Lower lobe of right lung (tissue), 2 donors: ENCODE results near the gene BIN1. TPM values are rescaled to one million over a fixed set of nuclear protein-coding genes. Genes with fewer than 3 reads are reported as not detected.
A peak's percentile ranks its signal among the peaks of the same experiment; 100 is the strongest.

ENCODE experiments used
- ATAC-seq, 2 donors: fragments of 200-7000 bp; cut with Tn5 transposase; one replicate each; pipeline ENCODE4 v1.9.1; 2020 to 2022; ENCODE audit warnings: mild to moderate bottlenecking in 2 of 2, moderate library complexity in 2 of 2
- DNase-seq: peaks from one replicate; pipeline ENCODE4 v3.0.0-alpha.2; 2020
- H3K27ac ChIP-seq: fragments of 200-600 bp; one replicate; pipeline ENCODE4 v1.8.0; 2022
- H3K27me3 ChIP-seq: fragments of 200-600 bp; one replicate; pipeline ENCODE4 v1.8.0; 2022; ENCODE audit warnings: low read depth
- H3K36me3 ChIP-seq: fragments of 200-600 bp; one replicate; pipeline ENCODE4 v1.8.0; 2022; ENCODE audit warnings: mild to moderate bottlenecking
- H3K4me1 ChIP-seq: fragments of 200-600 bp; one replicate; pipeline ENCODE4 v1.8.0; 2022
- H3K4me3 ChIP-seq: fragments of 200-600 bp; one replicate; pipeline ENCODE4 v1.8.0; 2022; ENCODE audit warnings: mild to moderate bottlenecking
- H3K9me3 ChIP-seq: fragments of 200-600 bp; one replicate; pipeline ENCODE4 v1.8.0; 2022
- intact Hi-C: fragments of 100-400 bp; cut with DNase I; formaldehyde crosslinking; loops from one replicate; pipeline ENCODE4 v1.11.0; 2022
- total RNA-seq: library from RNA; stranded (reverse); fragmentation: NEBNext Ultra II Directional; extraction: Animal tissue kit (Norgen Biotek cat#: 25700); gene quantifications from one replicate; pipeline ENCODE4 v1.2.1, GENCODE V29; 2021
- TF ChIP-seq, protein P1 (sequence below): fragments of 200-600 bp; IDR thresholded peaks from one replicate; pipeline ENCODE4 v1.8.0; 2022; ENCODE audit warnings: antibody characterized with exemption, mild to moderate bottlenecking
- donor health status: DM: no; HTN: yes; CAD: no; lungs with severe emphysema.

The BIN1 gene
- total RNA-seq, 1 donor from 2014 or later: 33.9 TPM

DNA sequence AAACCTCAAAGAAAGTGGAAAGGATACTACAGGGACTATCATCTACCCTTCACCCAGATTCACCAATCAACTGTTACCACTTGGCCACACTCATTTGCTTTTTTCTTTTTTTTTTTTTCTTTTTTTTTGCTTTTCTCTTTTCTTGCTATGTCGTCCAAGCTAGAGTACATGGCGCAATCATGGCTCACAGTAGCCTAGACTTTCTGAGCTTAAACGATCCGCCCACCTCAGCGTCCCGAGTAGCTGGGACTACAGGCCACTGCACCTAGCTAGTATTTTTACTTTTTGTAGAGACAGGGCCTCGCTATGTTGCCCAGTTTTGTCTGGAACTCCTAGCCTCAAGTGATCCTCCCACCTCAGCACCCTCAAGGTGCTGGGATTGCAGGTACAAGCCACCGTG, 24.0 kb downstream of the BIN1 start:
- Histone ChIP-seq H3K4me3 (no peak overlapping the region), H3K36me3 (no peaks in the 10 kb centered on the region), H3K27me3 (no peaks in the 10 kb centered on the region), H3K9me3 (no peaks in the 10 kb centered on the region), H3K27ac (peak overlapping the region; percentile 83), H3K4me1 (peaks cover 87% of the 10 kb centered on the region)
- ATAC-seq (no peak), DNase-seq (no peak)
- TF ChIP-seq, protein P1, sequence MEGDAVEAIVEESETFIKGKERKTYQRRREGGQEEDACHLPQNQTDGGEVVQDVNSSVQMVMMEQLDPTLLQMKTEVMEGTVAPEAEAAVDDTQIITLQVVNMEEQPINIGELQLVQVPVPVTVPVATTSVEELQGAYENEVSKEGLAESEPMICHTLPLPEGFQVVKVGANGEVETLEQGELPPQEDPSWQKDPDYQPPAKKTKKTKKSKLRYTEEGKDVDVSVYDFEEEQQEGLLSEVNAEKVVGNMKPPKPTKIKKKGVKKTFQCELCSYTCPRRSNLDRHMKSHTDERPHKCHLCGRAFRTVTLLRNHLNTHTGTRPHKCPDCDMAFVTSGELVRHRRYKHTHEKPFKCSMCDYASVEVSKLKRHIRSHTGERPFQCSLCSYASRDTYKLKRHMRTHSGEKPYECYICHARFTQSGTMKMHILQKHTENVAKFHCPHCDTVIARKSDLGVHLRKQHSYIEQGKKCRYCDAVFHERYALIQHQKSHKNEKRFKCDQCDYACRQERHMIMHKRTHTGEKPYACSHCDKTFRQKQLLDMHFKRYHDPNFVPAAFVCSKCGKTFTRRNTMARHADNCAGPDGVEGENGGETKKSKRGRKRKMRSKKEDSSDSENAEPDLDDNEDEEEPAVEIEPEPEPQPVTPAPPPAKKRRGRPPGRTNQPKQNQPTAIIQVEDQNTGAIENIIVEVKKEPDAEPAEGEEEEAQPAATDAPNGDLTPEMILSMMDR: no peak
- intact Hi-C loops: no loop called here

DNA sequence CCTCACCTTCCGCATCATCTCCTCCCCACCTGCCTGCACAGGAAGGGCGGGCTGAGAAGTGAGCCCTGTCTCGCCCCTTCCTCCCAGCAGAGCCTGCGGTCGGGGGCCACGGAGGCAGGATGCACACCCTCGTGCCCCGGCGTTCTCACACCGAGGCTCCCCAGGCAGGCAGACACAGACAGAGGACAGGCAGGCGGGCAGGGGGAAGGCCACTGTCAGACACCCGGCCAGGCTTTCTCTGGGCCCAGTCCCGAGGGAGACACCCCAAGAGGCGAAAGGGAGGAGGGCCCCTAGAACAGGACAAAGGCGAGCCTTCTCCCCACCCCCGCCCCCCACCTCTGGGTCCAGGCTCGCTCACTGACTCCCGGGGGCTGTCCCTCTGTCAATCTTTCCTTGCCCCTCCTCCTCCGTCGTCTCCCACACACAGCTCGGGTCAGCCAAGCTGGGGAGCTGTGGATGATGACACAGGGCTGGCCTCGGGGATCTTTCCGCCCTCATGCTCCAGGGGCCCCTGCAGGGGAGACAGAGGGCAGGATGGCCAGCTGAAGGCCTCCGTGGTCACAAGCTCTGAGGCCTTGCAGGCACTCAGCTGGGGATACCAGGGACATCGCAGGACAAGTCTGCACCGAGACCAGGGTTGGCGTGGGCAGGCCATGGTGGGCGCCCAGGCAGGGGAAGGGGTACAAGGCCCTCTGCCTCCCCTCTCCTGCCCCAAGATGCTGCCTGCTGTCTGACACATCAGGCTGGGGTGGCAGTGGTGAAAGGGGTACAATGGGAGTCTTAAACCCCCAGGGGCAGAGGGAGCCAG, 24.9 kb downstream of the BIN1 start:
- intact Hi-C loops: no loop called here
- Histone ChIP-seq H3K9me3 (no peaks in the 10 kb centered on the region), H3K4me3 (peak overlapping the region; percentile 39), H3K27me3 (no peaks in the 10 kb centered on the region), H3K36me3 (no peaks in the 10 kb centered on the region), H3K27ac (peak overlapping the region; percentile 83), H3K4me1 (peaks cover 77% of the 10 kb centered on the region)
- no peak for DNase-seq
- peak in 1 of 2 donors; percentile 3 for ATAC-seq
- TF ChIP-seq, protein P1: no peak

- Histone ChIP-seq H3K27me3 (no peaks in the 10 kb centered on the region), H3K4me3 (peak overlapping the region; percentile 39), H3K36me3 (no peaks in the 10 kb centered on the region), H3K27ac (peak overlapping the region; percentile 83), H3K4me1 (peaks cover 68% of the 10 kb centered on the region), H3K9me3 (no peaks in the 10 kb centered on the region)
- intact Hi-C loops: no loop called here
- ATAC-seq: peak; percentile 29 to 46
- peak; percentile 66 for DNase-seq
- TF ChIP-seq, protein P1: no peak
Observed at GRCh38 chr2:127080938-127081755, 25.8 kb downstream of the BIN1 start.

- intact Hi-C loops: no loop called here
- Histone ChIP-seq H3K4me3 (peak overlapping the region; percentile 39), H3K27ac (peak overlapping the region; percentile 53), H3K4me1 (peaks cover 61% of the 10 kb centered on the region), H3K36me3 (no peaks in the 10 kb centered on the region), H3K9me3 (no peaks in the 10 kb centered on the region), H3K27me3 (no peaks in the 10 kb centered on the region)
- DNase-seq (no peak), ATAC-seq (peak; percentile 16 to 38)
- TF ChIP-seq, protein P1: no peak
Observed at GRCh38 chr2:127080226-127080937, 26.6 kb downstream of the BIN1 start.

DNA sequence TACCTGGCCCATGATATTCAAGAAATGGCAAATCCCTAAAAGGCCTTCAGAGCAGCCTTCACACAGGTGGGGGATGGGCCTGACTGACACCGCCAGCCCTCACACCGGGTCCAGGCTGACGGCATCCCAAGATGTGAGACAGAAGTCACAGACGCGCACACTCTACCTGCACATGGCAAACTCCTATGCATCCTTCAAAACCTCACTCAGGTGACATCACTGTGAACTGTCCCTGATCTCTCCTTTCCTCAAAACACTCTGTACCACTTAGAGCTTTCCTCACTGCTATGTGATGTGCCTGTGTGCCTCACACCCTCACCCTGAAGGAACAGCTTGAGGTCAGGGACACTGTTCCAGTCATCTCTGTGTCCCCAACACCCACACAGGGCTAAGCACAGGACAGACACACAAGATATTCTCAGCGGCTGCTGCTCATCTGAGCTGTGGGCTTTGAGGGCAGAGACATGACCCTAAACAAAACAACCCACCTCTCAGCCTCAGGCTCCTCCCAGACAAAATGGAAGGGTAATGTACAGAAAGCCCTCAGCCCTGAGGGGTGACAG, 27.5 kb downstream of the BIN1 start:
- no peaks in the 10 kb centered on the region for H3K9me3 ChIP-seq
- peaks cover 51% of the 10 kb centered on the region for H3K4me1 ChIP-seq
- TF ChIP-seq, protein P1: no peak
- no peak overlapping the region for H3K4me3 ChIP-seq
- intact Hi-C loops: no loop called here
- H3K27me3 ChIP-seq: no peaks in the 10 kb centered on the region
- ATAC-seq (no peak), DNase-seq (no peak)
- H3K36me3 ChIP-seq: no peaks in the 10 kb centered on the region
- no peak overlapping the region for H3K27ac ChIP-seq
